ENCODE data around the gene FAM229A. TPM values are rescaled to one million over a fixed set of nuclear protein-coding genes. Genes with fewer than 3 reads are reported as not detected.

The FAM229A gene
- total and polyA plus RNA-seq, 2 experiments from 2014 or later = 3.4 to 4.2 TPM

GRCh38 chr1:32341971-32342370 is 20.3 kb downstream of the FAM229A start:
- no peak for DNase-seq (ENCODE audit: low spot score)
- H3K9me2 ChIP-seq (replicated peaks; ENCODE audit: insufficient read depth) = no peaks in the 10 kb centered on the region
- H3K9me3 ChIP-seq (ENCODE audit: low read depth) = no peaks in the 10 kb centered on the region
- no peaks in the 10 kb centered on the region for H3K79me2 ChIP-seq
- no peaks in the 10 kb centered on the region for H3K27me3 ChIP-seq
- H3K4me2 ChIP-seq = no peak overlapping the region
- H3K4me1 ChIP-seq (ENCODE audit: insufficient read depth) = peaks cover 8% of the 10 kb centered on the region
- no peaks in the 10 kb centered on the region for H3K36me3 ChIP-seq (replicated peaks; ENCODE audit: insufficient read depth, low read depth)
- no peak for TF ChIP-seq EZH2 (IDR thresholded peaks at IDR 0.05; ENCODE audit: borderline replicate concordance)
- TF ChIP-seq EZH2phosphoT487 (IDR thresholded peaks at IDR 0.05; ENCODE audit: low read depth, severe bottlenecking, unreplicated experiment) = no peak
- no peak for TF ChIP-seq CTCF (IDR thresholded peaks at IDR 0.05; ENCODE audit: poor library complexity)
- no peaks in the 10 kb centered on the region for H4K20me1 ChIP-seq (ENCODE audit: insufficient read depth, poor library complexity, severe bottlenecking)
- no peak overlapping the region for H3K4me3 ChIP-seq
- WGBS (ENCODE audit: low lambda C conversion rate, missing lambda C conversion rate) = 73% methylated on average over 5 of the region's 5 CpGs
- no peak overlapping the region for H2AFZ ChIP-seq
- no peak overlapping the region for H3K27ac ChIP-seq

GRCh38 chr1:32341186-32341757 is 21.0 kb downstream of the FAM229A start:
- TF ChIP-seq EZH2phosphoT487 (IDR thresholded peaks at IDR 0.05; ENCODE audit: low read depth, severe bottlenecking, unreplicated experiment) = no peak
- Histone ChIP-seq H3K79me2 (no peaks in the 10 kb centered on the region), H3K27me3 (no peaks in the 10 kb centered on the region), H4K20me1 (ENCODE audit: insufficient read depth, poor library complexity, severe bottlenecking) (no peaks in the 10 kb centered on the region), H3K9me2 (replicated peaks; ENCODE audit: insufficient read depth) (no peaks in the 10 kb centered on the region), H3K4me3 (no peak overlapping the region), H3K9me3 (ENCODE audit: low read depth) (no peaks in the 10 kb centered on the region), H3K27ac (no peak overlapping the region), H3K4me1 (ENCODE audit: insufficient read depth) (peaks cover 8% of the 10 kb centered on the region), H2AFZ (no peak overlapping the region), H3K36me3 (replicated peaks; ENCODE audit: insufficient read depth, low read depth) (no peaks in the 10 kb centered on the region), H3K4me2 (no peak overlapping the region)
- no peak for DNase-seq (ENCODE audit: low spot score)
- WGBS (ENCODE audit: low lambda C conversion rate, missing lambda C conversion rate) = 91% methylated on average over 11 of the region's 11 CpGs

GRCh38 chr1:32339363-32339978 is 22.8 kb downstream of the FAM229A start:
- H4K20me1 ChIP-seq (ENCODE audit: insufficient read depth, poor library complexity, severe bottlenecking) = peaks cover 5% of the 10 kb centered on the region
- DNase-seq (ENCODE audit: low spot score) = no peak
- no peak overlapping the region for H3K4me2 ChIP-seq
- no peaks in the 10 kb centered on the region for H3K9me2 ChIP-seq (replicated peaks; ENCODE audit: insufficient read depth)
- TF ChIP-seq EZH2phosphoT487 (IDR thresholded peaks at IDR 0.05; ENCODE audit: low read depth, severe bottlenecking, unreplicated experiment) = no peak
- no peak for TF ChIP-seq CTCF (IDR thresholded peaks at IDR 0.05; ENCODE audit: poor library complexity)
- TF ChIP-seq EZH2 (IDR thresholded peaks at IDR 0.05; ENCODE audit: borderline replicate concordance) = no peak
- no peaks in the 10 kb centered on the region for H3K36me3 ChIP-seq (replicated peaks; ENCODE audit: insufficient read depth, low read depth)
- H3K4me1 ChIP-seq (ENCODE audit: insufficient read depth) = peaks cover 1% of the 10 kb centered on the region
- H3K9me3 ChIP-seq (ENCODE audit: low read depth) = no peaks in the 10 kb centered on the region
- H3K27me3 ChIP-seq = no peaks in the 10 kb centered on the region
- H3K79me2 ChIP-seq = peaks cover 15% of the 10 kb centered on the region
- H3K4me3 ChIP-seq = no peak overlapping the region
- no peak overlapping the region for H2AFZ ChIP-seq
- no peak overlapping the region for H3K27ac ChIP-seq
- 64% methylated on average over 5 of the region's 5 CpGs for WGBS (ENCODE audit: low lambda C conversion rate, missing lambda C conversion rate)

GRCh38 chr1:32338637-32339145 is 23.6 kb downstream of the FAM229A start:
- no peak overlapping the region for H3K4me2 ChIP-seq
- H3K36me3 ChIP-seq (replicated peaks; ENCODE audit: insufficient read depth, low read depth) = no peaks in the 10 kb centered on the region
- TF ChIP-seq EZH2 (IDR thresholded peaks at IDR 0.05; ENCODE audit: borderline replicate concordance) (no peak), EZH2phosphoT487 (IDR thresholded peaks at IDR 0.05; ENCODE audit: low read depth, severe bottlenecking, unreplicated experiment) (no peak)
- H3K9me2 ChIP-seq (replicated peaks; ENCODE audit: insufficient read depth) = no peaks in the 10 kb centered on the region
- no peak overlapping the region for H3K4me3 ChIP-seq
- H3K27me3 ChIP-seq = no peaks in the 10 kb centered on the region
- no peak for DNase-seq (ENCODE audit: low spot score)
- H2AFZ ChIP-seq = no peak overlapping the region
- WGBS (ENCODE audit: low lambda C conversion rate, missing lambda C conversion rate) = 88% methylated on average over 14 of the region's 14 CpGs
- H3K79me2 ChIP-seq = peaks cover 21% of the 10 kb centered on the region
- H3K4me1 ChIP-seq (ENCODE audit: insufficient read depth) = peaks cover 8% of the 10 kb centered on the region
- no peaks in the 10 kb centered on the region for H3K9me3 ChIP-seq (ENCODE audit: low read depth)
- H3K27ac ChIP-seq = no peak overlapping the region
- peaks cover 12% of the 10 kb centered on the region for H4K20me1 ChIP-seq (ENCODE audit: insufficient read depth, poor library complexity, severe bottlenecking)

Measured in hepatocyte (in vitro differentiated cells).